HAP-1 (cell line): ENCODE results near the gene ARHGAP15.

Experiments
- DNase-seq, 2 experiments: peaks; one replicate each; pipeline ENCODE4 v3.0.0-alpha.2; 2016 to 2020; ENCODE audit warnings: low spot score in 2 of 2
- H3K27me3 ChIP-seq: fragments of 250-450 bp; sonication (Bioruptor Pico); 2 replicates; pipeline ENCODE4 v1.5.1; 2020; ENCODE audit warnings: low read depth, mild to moderate bottlenecking, moderate library complexity
- H3K36me3 ChIP-seq: fragments of 250-450 bp; sonication (Bioruptor Pico); replicated peaks from 2 replicates; pipeline ENCODE4 v1.5.1; 2020; ENCODE audit warnings: mild to moderate bottlenecking
- H3K4me1 ChIP-seq: fragments of 250-450 bp; sonication (Bioruptor Pico); 2 replicates; pipeline ENCODE4 v1.5.1; 2020; ENCODE audit warnings: mild to moderate bottlenecking
- H3K4me3 ChIP-seq: fragments of 250-450 bp; sonication (Bioruptor Pico); 2 replicates; pipeline ENCODE4 v1.5.1; 2020; ENCODE audit warnings: mild to moderate bottlenecking, moderate library complexity
- H3K9me3 ChIP-seq: fragments of 250-450 bp; sonication (Bioruptor Pico); 2 replicates; pipeline ENCODE4 v1.5.1; 2020; ENCODE audit warnings: mild to moderate bottlenecking, moderate library complexity
- in situ Hi-C: fragments of 300-500 bp; cut with MboI; formaldehyde crosslinking; loops from 3 replicates; pipeline ENCODE4 v1.14.3; 2020; ENCODE audit warnings: low sequenced_read_pairs, inconsistent platforms, mixed read lengths

The ARHGAP15 gene

GRCh38 chr2:143704451-143705106 is 575.4 kb downstream of the ARHGAP15 start:
- in situ Hi-C loops: no loop called here
- Histone ChIP-seq H3K36me3 (no peaks in the 10 kb centered on the region), H3K27me3 (no peaks in the 10 kb centered on the region), H3K4me1 (no peaks in the 10 kb centered on the region), H3K4me3 (no peak overlapping the region), H3K9me3 (no peaks in the 10 kb centered on the region)
- no peak for DNase-seq

- Histone ChIP-seq H3K36me3 (no peaks in the 10 kb centered on the region), H3K9me3 (no peaks in the 10 kb centered on the region), H3K4me3 (no peak overlapping the region), H3K4me1 (no peaks in the 10 kb centered on the region), H3K27me3 (no peaks in the 10 kb centered on the region)
- DNase-seq: peak in 1 of 2 experiments; percentile 6
- in situ Hi-C loops: no loop called here
Measured at GRCh38 chr2:143705108-143705707, 576.0 kb downstream of the ARHGAP15 start.

- Histone ChIP-seq H3K36me3 (no peaks in the 10 kb centered on the region), H3K4me3 (no peak overlapping the region), H3K4me1 (no peaks in the 10 kb centered on the region), H3K9me3 (no peaks in the 10 kb centered on the region), H3K27me3 (no peaks in the 10 kb centered on the region)
- in situ Hi-C loops: no loop called here
- DNase-seq: no peak
Measured at GRCh38 chr2:143706354-143706753, 577.1 kb downstream of the ARHGAP15 start.

- no peak for DNase-seq
- Histone ChIP-seq H3K4me1 (no peaks in the 10 kb centered on the region), H3K9me3 (no peaks in the 10 kb centered on the region), H3K36me3 (no peaks in the 10 kb centered on the region), H3K4me3 (no peak overlapping the region), H3K27me3 (no peaks in the 10 kb centered on the region)
- in situ Hi-C loops: no loop called here
Measured at GRCh38 chr2:143708682-143709081, 579.5 kb downstream of the ARHGAP15 start.

- H3K27me3 ChIP-seq: no peaks in the 10 kb centered on the region
- H3K4me1 ChIP-seq: no peaks in the 10 kb centered on the region
- no peak for DNase-seq
- H3K4me3 ChIP-seq: no peak overlapping the region
- H3K36me3 ChIP-seq: no peaks in the 10 kb centered on the region
- in situ Hi-C loops: no loop called here
- no peaks in the 10 kb centered on the region for H3K9me3 ChIP-seq
Measured at GRCh38 chr2:143710196-143710595, 581.0 kb downstream of the ARHGAP15 start.

- Histone ChIP-seq H3K4me3 (no peak overlapping the region), H3K27me3 (no peaks in the 10 kb centered on the region), H3K36me3 (no peaks in the 10 kb centered on the region), H3K4me1 (no peaks in the 10 kb centered on the region), H3K9me3 (no peaks in the 10 kb centered on the region)
- DNase-seq: no peak
- in situ Hi-C loops: no loop called here
Measured at GRCh38 chr2:143710879-143711278, 581.7 kb downstream of the ARHGAP15 start.

GRCh38 chr2:143716522-143716921 is 587.3 kb downstream of the ARHGAP15 start:
- no peaks in the 10 kb centered on the region for H3K36me3 ChIP-seq
- in situ Hi-C loops: no loop called here
- no peaks in the 10 kb centered on the region for H3K27me3 ChIP-seq
- no peaks in the 10 kb centered on the region for H3K4me1 ChIP-seq
- H3K9me3 ChIP-seq: no peaks in the 10 kb centered on the region
- no peak for DNase-seq
- no peak overlapping the region for H3K4me3 ChIP-seq

- in situ Hi-C loops: no loop called here
- DNase-seq: no peak
- H3K36me3 ChIP-seq: no peaks in the 10 kb centered on the region
- H3K4me3 ChIP-seq: no peak overlapping the region
- no peaks in the 10 kb centered on the region for H3K9me3 ChIP-seq
- H3K4me1 ChIP-seq: no peaks in the 10 kb centered on the region
- no peaks in the 10 kb centered on the region for H3K27me3 ChIP-seq
Measured at GRCh38 chr2:143717053-143717452, 587.8 kb downstream of the ARHGAP15 start.

GRCh38 chr2:143717536-143718168 is 588.4 kb downstream of the ARHGAP15 start:
- no peaks in the 10 kb centered on the region for H3K27me3 ChIP-seq
- no peak for DNase-seq
- H3K4me1 ChIP-seq: no peaks in the 10 kb centered on the region
- no peaks in the 10 kb centered on the region for H3K9me3 ChIP-seq
- in situ Hi-C loops: no loop called here
- H3K4me3 ChIP-seq: no peak overlapping the region
- H3K36me3 ChIP-seq: no peaks in the 10 kb centered on the region

- Histone ChIP-seq H3K36me3 (no peaks in the 10 kb centered on the region), H3K9me3 (no peaks in the 10 kb centered on the region), H3K4me3 (no peak overlapping the region), H3K4me1 (no peaks in the 10 kb centered on the region), H3K27me3 (no peaks in the 10 kb centered on the region)
- in situ Hi-C loops: no loop called here
- no peak for DNase-seq
Measured at GRCh38 chr2:143718745-143719144, 589.5 kb downstream of the ARHGAP15 start.

- H3K27me3 ChIP-seq: no peaks in the 10 kb centered on the region
- no peak for DNase-seq
- in situ Hi-C loops: no loop called here
- no peaks in the 10 kb centered on the region for H3K4me1 ChIP-seq
- no peak overlapping the region for H3K4me3 ChIP-seq
- H3K36me3 ChIP-seq: no peaks in the 10 kb centered on the region
- H3K9me3 ChIP-seq: no peaks in the 10 kb centered on the region
Measured at GRCh38 chr2:143719406-143719805, 590.2 kb downstream of the ARHGAP15 start.

- Histone ChIP-seq H3K9me3 (no peaks in the 10 kb centered on the region), H3K36me3 (no peaks in the 10 kb centered on the region), H3K27me3 (no peaks in the 10 kb centered on the region), H3K4me1 (no peaks in the 10 kb centered on the region), H3K4me3 (no peak overlapping the region)
- DNase-seq: no peak
- in situ Hi-C loops: no loop called here
Measured at GRCh38 chr2:143720095-143720664, 591.0 kb downstream of the ARHGAP15 start.

- no peak for DNase-seq
- in situ Hi-C loops: no loop called here
- no peaks in the 10 kb centered on the region for H3K9me3 ChIP-seq
- H3K27me3 ChIP-seq: no peaks in the 10 kb centered on the region
- no peaks in the 10 kb centered on the region for H3K4me1 ChIP-seq
- no peak overlapping the region for H3K4me3 ChIP-seq
- H3K36me3 ChIP-seq: no peaks in the 10 kb centered on the region
Measured at GRCh38 chr2:143725400-143725799, 596.2 kb downstream of the ARHGAP15 start.

GRCh38 chr2:143726151-143726845 is 597.1 kb downstream of the ARHGAP15 start:
- in situ Hi-C loops: no loop called here
- H3K4me3 ChIP-seq: no peak overlapping the region
- no peaks in the 10 kb centered on the region for H3K27me3 ChIP-seq
- H3K9me3 ChIP-seq: no peaks in the 10 kb centered on the region
- no peaks in the 10 kb centered on the region for H3K36me3 ChIP-seq
- H3K4me1 ChIP-seq: no peaks in the 10 kb centered on the region
- DNase-seq: no peak
